Measurements from ENCODE around the gene RPRD1B.

RPRD1B gene

DNA sequence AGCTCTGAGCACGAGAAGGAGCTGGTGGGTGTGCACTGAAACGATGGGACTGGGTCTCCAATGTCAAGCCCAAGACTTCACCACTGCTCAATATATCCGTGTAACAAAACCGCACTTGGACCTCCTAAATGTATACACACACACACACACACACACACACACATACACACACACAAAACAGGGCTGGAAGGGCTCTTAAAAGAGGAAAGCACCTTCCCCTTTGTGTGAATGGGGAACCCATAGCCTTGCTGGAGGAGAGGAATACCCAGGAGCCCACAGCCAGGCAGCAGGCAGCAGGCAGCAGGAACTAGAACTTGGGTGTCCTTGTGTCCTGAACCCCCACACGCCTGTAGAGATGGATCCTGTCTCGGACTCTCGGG, 101.7 kb downstream of the RPRD1B start:
- Histone ChIP-seq H3K79me2 (ENCODE audit: insufficient read depth, low read length) (no peaks in the 10 kb centered on the region), H3K4me2 (ENCODE audit: low read length) (no peak overlapping the region), H3K9ac (ENCODE audit: low read length) (no peak overlapping the region), H3F3A (ENCODE audit: insufficient read depth, low read length) (no peaks in the 10 kb centered on the region), H3K27ac (ENCODE audit: low read depth, low read length, poor library complexity, severe bottlenecking) (no peak overlapping the region), H2AFZ (ENCODE audit: low read length) (no peak overlapping the region), H3K36me3 (ENCODE audit: insufficient read depth, low read length) (no peaks in the 10 kb centered on the region), H4K20me1 (ENCODE audit: insufficient read depth, low read length) (no peaks in the 10 kb centered on the region), H3K27me3 (ENCODE audit: insufficient read depth, low read length) (0 out of 2 replicates have a peak, but pooled peaks cover 4% of the 10 kb centered on the region), H3K9me3 (ENCODE audit: low read length) (no peaks in the 10 kb centered on the region), H3K9me2 (ENCODE audit: low read depth, low read length) (no peaks in the 10 kb centered on the region), H3K4me1 (ENCODE audit: insufficient read depth, low read length, severe bottlenecking) (no peaks in the 10 kb centered on the region), H3K4me3 (ENCODE audit: low read depth, low read length, poor library complexity, severe bottlenecking) (no peak overlapping the region)
- no peak for TF ChIP-seq EZH2 (IDR thresholded peaks at IDR 0.05; ENCODE audit: borderline replicate concordance, low read length)
- TF ChIP-seq, protein P1, sequence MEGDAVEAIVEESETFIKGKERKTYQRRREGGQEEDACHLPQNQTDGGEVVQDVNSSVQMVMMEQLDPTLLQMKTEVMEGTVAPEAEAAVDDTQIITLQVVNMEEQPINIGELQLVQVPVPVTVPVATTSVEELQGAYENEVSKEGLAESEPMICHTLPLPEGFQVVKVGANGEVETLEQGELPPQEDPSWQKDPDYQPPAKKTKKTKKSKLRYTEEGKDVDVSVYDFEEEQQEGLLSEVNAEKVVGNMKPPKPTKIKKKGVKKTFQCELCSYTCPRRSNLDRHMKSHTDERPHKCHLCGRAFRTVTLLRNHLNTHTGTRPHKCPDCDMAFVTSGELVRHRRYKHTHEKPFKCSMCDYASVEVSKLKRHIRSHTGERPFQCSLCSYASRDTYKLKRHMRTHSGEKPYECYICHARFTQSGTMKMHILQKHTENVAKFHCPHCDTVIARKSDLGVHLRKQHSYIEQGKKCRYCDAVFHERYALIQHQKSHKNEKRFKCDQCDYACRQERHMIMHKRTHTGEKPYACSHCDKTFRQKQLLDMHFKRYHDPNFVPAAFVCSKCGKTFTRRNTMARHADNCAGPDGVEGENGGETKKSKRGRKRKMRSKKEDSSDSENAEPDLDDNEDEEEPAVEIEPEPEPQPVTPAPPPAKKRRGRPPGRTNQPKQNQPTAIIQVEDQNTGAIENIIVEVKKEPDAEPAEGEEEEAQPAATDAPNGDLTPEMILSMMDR (IDR thresholded peaks at IDR 0.05; ENCODE audit: low read length): no peak

DNA sequence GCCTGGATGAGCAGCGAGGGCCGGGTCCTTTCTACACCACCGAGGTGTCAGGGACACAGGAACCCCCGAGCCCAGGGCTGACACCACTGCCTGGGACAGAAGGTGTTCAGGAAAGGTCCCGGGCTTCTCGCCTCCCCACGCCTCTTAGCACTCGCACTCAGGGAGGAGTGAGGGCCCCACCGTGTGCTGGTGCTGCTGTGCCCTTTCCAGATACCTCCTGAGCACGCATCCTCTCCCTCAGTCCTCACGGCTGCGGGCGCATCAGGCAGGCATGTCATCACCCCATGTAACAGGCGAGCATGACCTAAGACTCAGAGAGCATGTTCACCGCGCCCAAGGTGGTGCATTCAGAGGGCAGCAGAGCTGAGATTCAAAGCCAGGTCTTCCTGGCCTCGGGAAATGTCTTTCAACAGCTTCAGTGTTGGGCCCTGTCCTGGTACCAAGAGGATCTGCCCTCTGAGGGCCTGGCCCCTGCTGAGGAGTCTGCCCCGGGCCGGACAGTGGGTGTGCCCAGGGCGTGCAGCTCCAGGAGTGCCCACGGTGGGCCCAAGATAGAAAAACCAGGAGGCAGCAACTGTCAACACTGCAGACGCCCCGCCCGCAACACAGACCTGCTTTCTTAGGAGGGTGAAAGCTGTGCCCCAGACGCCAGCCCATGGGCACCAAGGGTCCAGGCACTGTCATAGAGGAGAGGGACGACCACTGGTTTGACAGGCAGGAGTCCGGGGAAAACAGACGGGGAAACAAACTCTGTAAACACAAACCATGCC, 102.3 kb downstream of the RPRD1B start:
- H3K9me3 ChIP-seq (ENCODE audit: low read length): no peaks in the 10 kb centered on the region
- no peak overlapping the region for H3K9ac ChIP-seq (ENCODE audit: low read length)

DNA sequence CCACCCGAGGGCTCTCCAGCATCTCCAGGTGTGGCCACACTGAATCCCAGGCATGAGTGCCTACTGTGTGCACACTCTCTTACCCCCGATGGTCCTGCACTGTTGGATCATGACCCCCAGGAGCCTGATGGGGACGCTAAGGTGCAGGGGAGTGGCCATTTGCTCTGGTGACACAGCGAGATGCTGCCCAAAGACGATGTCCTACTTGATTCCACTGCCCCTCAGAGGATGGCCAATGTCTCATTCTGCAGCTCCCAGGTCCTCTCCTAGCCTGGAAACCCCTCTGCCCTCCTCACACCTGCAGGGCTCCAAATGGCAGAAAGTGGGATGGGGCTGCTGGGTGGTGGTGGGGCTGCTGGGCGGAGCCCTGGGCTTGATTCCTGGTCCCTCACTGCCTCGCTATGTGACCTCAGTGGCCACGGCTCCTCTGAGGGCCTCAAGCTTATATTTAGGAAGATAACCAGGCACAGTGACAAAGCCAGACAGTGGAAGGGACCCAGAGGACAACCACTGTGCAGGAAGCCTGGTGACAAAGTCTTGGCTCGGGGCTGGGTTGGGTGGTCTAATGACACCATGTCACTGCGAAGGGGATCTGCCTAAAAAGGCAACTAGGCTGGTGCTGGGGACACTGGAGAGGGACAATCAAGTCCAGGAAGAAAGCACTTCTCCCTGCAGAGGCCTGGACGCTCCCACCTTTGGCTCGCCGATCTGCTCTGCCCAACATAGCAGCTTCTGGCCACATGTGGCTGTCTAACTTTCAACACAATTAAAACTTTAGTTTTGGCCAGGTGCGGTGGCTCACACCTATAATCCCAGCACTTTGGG, 103.1 kb downstream of the RPRD1B start:
- Histone ChIP-seq H3K9ac (ENCODE audit: low read length) (no peak overlapping the region), H3K36me3 (ENCODE audit: insufficient read depth, low read length) (no peaks in the 10 kb centered on the region), H4K20me1 (ENCODE audit: insufficient read depth, low read length) (no peaks in the 10 kb centered on the region), H2AFZ (ENCODE audit: low read length) (no peak overlapping the region), H3F3A (ENCODE audit: insufficient read depth, low read length) (no peaks in the 10 kb centered on the region), H3K27me3 (ENCODE audit: insufficient read depth, low read length) (0 out of 2 replicates have a peak, but pooled peaks cover 4% of the 10 kb centered on the region), H3K4me3 (ENCODE audit: low read depth, low read length, poor library complexity, severe bottlenecking) (no peak overlapping the region), H3K4me1 (ENCODE audit: insufficient read depth, low read length, severe bottlenecking) (no peaks in the 10 kb centered on the region), H3K4me2 (ENCODE audit: low read length) (no peak overlapping the region), H3K9me3 (ENCODE audit: low read length) (no peaks in the 10 kb centered on the region), H3K9me2 (ENCODE audit: low read depth, low read length) (no peaks in the 10 kb centered on the region), H3K27ac (ENCODE audit: low read depth, low read length, poor library complexity, severe bottlenecking) (no peak overlapping the region), H3K79me2 (ENCODE audit: insufficient read depth, low read length) (no peaks in the 10 kb centered on the region)
- no peak for TF ChIP-seq EZH2 (IDR thresholded peaks at IDR 0.05; ENCODE audit: borderline replicate concordance, low read length)
- TF ChIP-seq, protein P1 (IDR thresholded peaks at IDR 0.05; ENCODE audit: low read length): no peak

More for the DNA sequence above, 102.3 kb downstream of the RPRD1B start:
- no peak overlapping the region for H3K4me3 ChIP-seq (ENCODE audit: low read depth, low read length, poor library complexity, severe bottlenecking)
- no peaks in the 10 kb centered on the region for H3K4me1 ChIP-seq (ENCODE audit: insufficient read depth, low read length, severe bottlenecking)
- TF ChIP-seq, protein P1 (IDR thresholded peaks at IDR 0.05; ENCODE audit: low read length): no peak
- no peak for TF ChIP-seq EZH2 (IDR thresholded peaks at IDR 0.05; ENCODE audit: borderline replicate concordance, low read length)
- no peaks in the 10 kb centered on the region for H3K9me2 ChIP-seq (ENCODE audit: low read depth, low read length)
- H3K27ac ChIP-seq (ENCODE audit: low read depth, low read length, poor library complexity, severe bottlenecking): no peak overlapping the region
- H3K36me3 ChIP-seq (ENCODE audit: insufficient read depth, low read length): no peaks in the 10 kb centered on the region
- H4K20me1 ChIP-seq (ENCODE audit: insufficient read depth, low read length): no peaks in the 10 kb centered on the region
- 0 out of 2 replicates have a peak, but pooled peaks cover 4% of the 10 kb centered on the region for H3K27me3 ChIP-seq (ENCODE audit: insufficient read depth, low read length)
- no peaks in the 10 kb centered on the region for H3F3A ChIP-seq (ENCODE audit: insufficient read depth, low read length)
- H2AFZ ChIP-seq (ENCODE audit: low read length): no peak overlapping the region
- H3K79me2 ChIP-seq (ENCODE audit: insufficient read depth, low read length): no peaks in the 10 kb centered on the region
- H3K4me2 ChIP-seq (ENCODE audit: low read length): no peak overlapping the region

Measured in OCI-LY1 (cell line).